ENCODE data around the gene AGBL3. TPM values are rescaled to one million over a fixed set of nuclear protein-coding genes. Genes with fewer than 3 reads are reported as not detected.

AGBL3 gene
- total RNA-seq, 1 experiment from 2014 or later: 2.1 TPM

DNA sequence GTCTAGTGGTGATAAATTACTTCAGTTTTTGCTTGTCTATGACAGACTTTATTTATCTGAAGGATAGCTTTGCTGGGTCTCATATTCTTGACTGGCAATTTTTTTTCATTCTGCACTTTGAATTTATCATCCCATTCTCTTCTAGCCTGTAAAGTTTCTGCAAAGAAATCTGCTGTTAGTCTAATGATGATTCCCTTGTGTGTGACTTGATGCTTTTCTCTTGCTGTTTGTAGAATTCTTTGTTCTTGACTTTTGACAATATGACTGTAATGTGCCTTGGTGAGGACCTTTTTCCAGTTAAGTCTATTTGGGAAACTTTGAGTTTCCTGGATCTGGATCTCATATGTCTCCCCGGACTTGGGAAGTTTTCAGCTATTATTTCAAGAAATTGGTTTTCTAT, 102.3 kb downstream of the AGBL3 start:
- TF ChIP-seq PREB (CRISPR knock-in tag; IDR thresholded peaks at IDR 0.05; ENCODE audit: borderline replicate concordance) (no peak), ETV6 (CRISPR knock-in tag; IDR thresholded peaks at IDR 0.05) (no peak), GRHL2 (CRISPR knock-in tag; IDR thresholded peaks at IDR 0.05; ENCODE audit: insufficient replicate concordance, severe bottlenecking) (no peak), ZNF532 (CRISPR knock-in tag; IDR thresholded peaks at IDR 0.05; ENCODE audit: borderline replicate concordance) (no peak), HMGXB4 (CRISPR knock-in tag; IDR thresholded peaks at IDR 0.05) (no peak), GTF2I (CRISPR knock-in tag; conservative IDR thresholded peaks at IDR 0.05) (no peak), NFATC4 (CRISPR knock-in tag; IDR thresholded peaks at IDR 0.05) (no peak), TEAD1 (CRISPR knock-in tag; IDR thresholded peaks at IDR 0.05) (no peak), ZNF671 (CRISPR knock-in tag; IDR thresholded peaks at IDR 0.05) (no peak), IRF2 (CRISPR knock-in tag; IDR thresholded peaks at IDR 0.05; ENCODE audit: borderline replicate concordance, low read depth) (no peak), JAZF1 (CRISPR knock-in tag; IDR thresholded peaks at IDR 0.05) (no peak)
- TF ChIP-seq, protein P1, sequence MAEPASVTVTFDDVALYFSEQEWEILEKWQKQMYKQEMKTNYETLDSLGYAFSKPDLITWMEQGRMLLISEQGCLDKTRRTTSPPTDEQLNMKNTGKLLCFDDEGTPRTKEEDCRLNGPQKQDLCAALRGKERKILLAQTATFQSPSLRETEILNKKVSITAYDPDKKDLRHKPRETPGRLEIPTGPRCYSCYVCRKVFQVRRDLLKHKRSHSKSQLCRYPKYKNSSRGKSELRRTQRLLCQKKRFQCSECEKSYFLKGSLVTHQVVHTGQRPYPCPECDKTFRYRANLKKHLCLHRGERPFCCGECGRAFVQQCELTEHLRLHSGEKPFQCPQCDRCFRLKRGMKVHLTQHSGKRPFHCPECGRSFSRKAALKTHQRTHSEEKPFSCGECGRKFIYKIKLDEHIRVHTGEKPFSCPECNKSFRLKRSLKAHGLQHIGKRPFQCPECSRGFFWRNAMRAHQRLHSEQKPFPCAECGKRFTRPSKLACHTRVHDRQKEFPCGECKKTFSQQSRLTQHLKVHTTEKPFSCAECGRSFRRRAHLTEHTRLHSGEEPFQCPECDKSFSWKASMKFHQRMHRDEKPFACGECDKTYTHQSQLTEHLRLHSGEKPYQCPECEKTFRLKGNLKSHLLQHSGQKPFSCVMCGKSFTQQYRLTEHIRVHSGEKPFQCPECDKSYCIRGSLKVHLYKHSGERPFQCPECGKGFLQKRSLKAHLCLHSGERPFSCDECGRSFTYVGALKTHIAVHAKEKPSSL (CRISPR knock-in tag; conservative IDR thresholded peaks at IDR 0.05): no peak
- TF ChIP-seq, protein P2, sequence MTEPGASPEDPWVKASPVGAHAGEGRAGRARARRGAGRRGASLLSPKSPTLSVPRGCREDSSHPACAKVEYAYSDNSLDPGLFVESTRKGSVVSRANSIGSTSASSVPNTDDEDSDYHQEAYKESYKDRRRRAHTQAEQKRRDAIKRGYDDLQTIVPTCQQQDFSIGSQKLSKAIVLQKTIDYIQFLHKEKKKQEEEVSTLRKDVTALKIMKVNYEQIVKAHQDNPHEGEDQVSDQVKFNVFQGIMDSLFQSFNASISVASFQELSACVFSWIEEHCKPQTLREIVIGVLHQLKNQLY (CRISPR knock-in tag; IDR thresholded peaks at IDR 0.05): no peak
- TF ChIP-seq, protein P3, sequence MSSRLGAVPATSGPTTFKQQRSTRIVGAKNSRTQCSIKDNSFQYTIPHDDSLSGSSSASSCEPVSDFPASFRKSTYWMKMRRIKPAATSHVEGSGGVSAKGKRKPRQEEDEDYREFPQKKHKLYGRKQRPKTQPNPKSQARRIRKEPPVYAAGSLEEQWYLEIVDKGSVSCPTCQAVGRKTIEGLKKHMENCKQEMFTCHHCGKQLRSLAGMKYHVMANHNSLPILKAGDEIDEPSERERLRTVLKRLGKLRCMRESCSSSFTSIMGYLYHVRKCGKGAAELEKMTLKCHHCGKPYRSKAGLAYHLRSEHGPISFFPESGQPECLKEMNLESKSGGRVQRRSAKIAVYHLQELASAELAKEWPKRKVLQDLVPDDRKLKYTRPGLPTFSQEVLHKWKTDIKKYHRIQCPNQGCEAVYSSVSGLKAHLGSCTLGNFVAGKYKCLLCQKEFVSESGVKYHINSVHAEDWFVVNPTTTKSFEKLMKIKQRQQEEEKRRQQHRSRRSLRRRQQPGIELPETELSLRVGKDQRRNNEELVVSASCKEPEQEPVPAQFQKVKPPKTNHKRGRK (CRISPR knock-in tag; IDR thresholded peaks at IDR 0.05; ENCODE audit: borderline replicate concordance): no peak
- TF ChIP-seq, protein P4, sequence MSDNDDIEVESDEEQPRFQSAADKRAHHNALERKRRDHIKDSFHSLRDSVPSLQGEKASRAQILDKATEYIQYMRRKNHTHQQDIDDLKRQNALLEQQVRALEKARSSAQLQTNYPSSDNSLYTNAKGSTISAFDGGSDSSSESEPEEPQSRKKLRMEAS (CRISPR knock-in tag; IDR thresholded peaks at IDR 0.05): no peak
- peaks cover 40% of the 10 kb centered on the region for H3K9me3 Mint-ChIP-seq
- no peak overlapping the region for H3K4me3 Mint-ChIP-seq
- CTCF ChIA-PET: interaction anchor here (0.6 kb wide), 1 partner anchor 142 kb away, joined by 4 read pairs; no protein-coding TSS in a partner anchor
- DNase-seq (ENCODE audit: low spot score) (no peak), ATAC-seq (no peak)
- POLR2A ChIA-PET: no interaction called here
- peaks cover 5% of the 10 kb centered on the region for H3K4me1 Mint-ChIP-seq
- no peaks in the 10 kb centered on the region; the same call in 1 of the 2 replicates for H3K27me3 Mint-ChIP-seq (ENCODE audit: low read depth)
- H3K36me3 Mint-ChIP-seq: peaks cover 18% of the 10 kb centered on the region
- H3K27ac Mint-ChIP-seq: no peak overlapping the region

Measured in WTC11 (cell line).